GM19193 (cell line): ENCODE data around the gene OCIAD2.

Experiments used
- POLR2A ChIP-seq: IDR thresholded peaks from 4 replicates; pipeline ENCODE4 v1.6.1; 2011; ENCODE audit not compliant: insufficient read depth, insufficient read length; ENCODE audit errors: extremely low read depth

OCIAD2 gene

GRCh38 chr4:48906206-48907173 is at the start of gene OCIAD2:
Gene OCIAD2 (minus strand): TSS chr4:48906774. CDS start chr4:48904549, 2,225 bp downstream.
- peak; percentile 71 for TF ChIP-seq POLR2A

- TF ChIP-seq POLR2A: no peak
Observed at GRCh38 chr4:48954314-48954713, 47.7 kb upstream of the OCIAD2 start.

- no peak for TF ChIP-seq POLR2A
Observed at GRCh38 chr4:48949518-48950219, 43.1 kb upstream of the OCIAD2 start.

GRCh38 chr4:48949086-48949485 is 42.5 kb upstream of the OCIAD2 start:
- TF ChIP-seq POLR2A: no peak

- no peak for TF ChIP-seq POLR2A
Observed at GRCh38 chr4:48947731-48948130, 41.2 kb upstream of the OCIAD2 start.

- no peak for TF ChIP-seq POLR2A
Observed at GRCh38 chr4:48945981-48946380, 39.4 kb upstream of the OCIAD2 start.

GRCh38 chr4:48944756-48945241 is 38.2 kb upstream of the OCIAD2 start:
- TF ChIP-seq POLR2A: no peak

- no peak for TF ChIP-seq POLR2A
Observed at GRCh38 chr4:48944252-48944651, 37.7 kb upstream of the OCIAD2 start.

- TF ChIP-seq POLR2A: no peak
Observed at GRCh38 chr4:48943387-48943786, 36.8 kb upstream of the OCIAD2 start.

- TF ChIP-seq POLR2A: no peak
Observed at GRCh38 chr4:48939785-48940184, 33.2 kb upstream of the OCIAD2 start.

GRCh38 chr4:48938831-48939230 is 32.3 kb upstream of the OCIAD2 start:
- TF ChIP-seq POLR2A: no peak

- no peak for TF ChIP-seq POLR2A
Observed at GRCh38 chr4:48937033-48937432, 30.5 kb upstream of the OCIAD2 start.

- TF ChIP-seq POLR2A: no peak
Observed at GRCh38 chr4:48931459-48931858, 24.9 kb upstream of the OCIAD2 start.

- TF ChIP-seq POLR2A: no peak
Observed at GRCh38 chr4:48930654-48931053, 24.1 kb upstream of the OCIAD2 start.

- no peak for TF ChIP-seq POLR2A
Observed at GRCh38 chr4:48924416-48924815, 17.8 kb upstream of the OCIAD2 start.
